Kidney (tissue), 14 donors: ENCODE measurements around the gene ADH1C. TPM values are rescaled to one million over a fixed set of nuclear protein-coding genes. Genes with fewer than 3 reads are reported as not detected.
"Not testable (repeated sequence)": the region's sequence is repeated elsewhere in the genome, so short reads cannot be mapped to it uniquely, and the experiment has no call there.

Experiments used
- DNase-seq, 5 donors: peaks; one replicate each; pipeline ENCODE4 v3.0.0-alpha.2; 2013 to 2020
- FAIRE-seq: peaks from 2 replicates; lab custom pipeline; 2012; peaks lifted over from hg19 to GRCh38; lab: Jason Lieb, UNC
- H3K27ac ChIP-seq, 2 donors: one replicate each; pipeline ENCODE4 v1.7.0; 2013; ENCODE audit warnings: low read depth in 2 of 2, low read length in 2 of 2, inconsistent platforms in 1 of 2
- H3K27me3 ChIP-seq: one replicate; pipeline ENCODE4 v1.7.1; 2013; ENCODE audit warnings: low read length, inconsistent platforms; ENCODE audit not compliant: control insufficient read depth, insufficient read depth
- H3K36me3 ChIP-seq, 3 donors: one replicate each; pipeline versions ENCODE4 v1.7.0 to v1.7.1; 2013; ENCODE audit warnings: low read length in 3 of 3, control low read depth in 1 of 3, inconsistent platforms in 1 of 3; ENCODE audit not compliant: insufficient read depth in 3 of 3, control insufficient read depth in 2 of 3
- H3K4me1 ChIP-seq, 3 donors: one replicate each; pipeline versions ENCODE4 v1.7.0 to v1.7.1; 2013; ENCODE audit warnings: low read length in 3 of 3, inconsistent platforms in 1 of 3, low read depth in 1 of 3; ENCODE audit not compliant: control insufficient read depth in 2 of 3, insufficient read depth in 2 of 3
- H3K4me3 ChIP-seq, 3 donors: one replicate each; pipeline versions ENCODE4 v1.7.0 to v1.8.1; 2013; ENCODE audit warnings: low read length in 3 of 3, control low read depth in 1 of 3, inconsistent platforms in 1 of 3
- H3K9ac ChIP-seq, 3 donors: one replicate each; pipeline versions ENCODE4 v1.7.0 to v1.7.1; 2013; ENCODE audit warnings: low read length in 3 of 3, control low read depth in 1 of 3, inconsistent platforms in 1 of 3
- H3K9me3 ChIP-seq, 3 donors: one replicate each; pipeline versions ENCODE4 v1.7.0 to v1.7.1; 2013; ENCODE audit warnings: low read length in 3 of 3, control low read depth in 1 of 3, inconsistent platforms in 1 of 3; ENCODE audit not compliant: control insufficient read depth in 2 of 3, insufficient read depth in 1 of 3
- CTCF ChIP-seq: IDR thresholded peaks from 3 replicates; pipeline ENCODE4 v1.5.1; 2012; ENCODE audit warnings: mild to moderate bottlenecking, moderate library complexity, borderline replicate concordance; ENCODE audit not compliant: insufficient read depth; ENCODE audit errors: extremely low read depth
- intact Hi-C: fragments of 100-400 bp; cut with DNase I; formaldehyde crosslinking; loops from one replicate; pipeline ENCODE4 v1.11.1; 2022
- polyA plus RNA-seq: library from polyadenylated mRNA; stranded (reverse); fragments of 350-450 nt; fragmentation: Illumina TruSeq; extraction: RNeasy Lipid Tissue Mini Kit (QIAGEN cat#74804); gene quantifications from one replicate; pipeline ENCODE4 v1.2.3, GENCODE V29; 2014; ENCODE audit warnings: low read depth, low replicate concordance; ENCODE audit not compliant: insufficient read depth
- total RNA-seq: library from RNA; stranded (reverse); fragmentation: NEBNext Ultra II Directional; extraction: Animal tissue kit (Norgen Biotek cat#: 25700); gene quantifications from one replicate; pipeline ENCODE4 v1.2.1, GENCODE V29; 2021
- donor health status: control.
- donor health status: control.
- donor health status: control.
- donor health status: control.
- donor health status: control.
- donor health status: DM: yes; HTN: yes; CAD: no.
- donor health status: Normal renal cell carcinoma (clear cell type).

The ADH1C gene
- total and polyA plus RNA-seq, 2 donors from 2014 or later = 9.3 to 28.1 TPM

- no peak for FAIRE-seq
- intact Hi-C loops = no loop called here
- peaks cover 0 to 3% (median 0%) of the 10 kb centered on the region in 3 donors for H3K4me1 ChIP-seq
Measured at GRCh38 chr4:99378876-99379275, 26.3 kb upstream of the ADH1C start.

GRCh38 chr4:99377341-99377740, 24.8 kb upstream of the ADH1C start:
- intact Hi-C loops, DNase-seq, FAIRE-seq, H3K36me3 ChIP-seq, H3K4me3 ChIP-seq, H3K4me1 ChIP-seq, H3K27ac ChIP-seq, H3K27me3 ChIP-seq, H3K9ac ChIP-seq: not testable (repeated sequence)
- peak; percentile 25 for TF ChIP-seq CTCF
- H3K9me3 ChIP-seq = peaks cover 0 to 10% (median 0%) of the 10 kb centered on the region in 3 donors

More at GRCh38 chr4:99378876-99379275, 26.3 kb upstream of the ADH1C start:
- no peak for DNase-seq
- H3K4me3 ChIP-seq = no peak overlapping the region
- H3K27me3 ChIP-seq = no peaks in the 10 kb centered on the region
- no peak for TF ChIP-seq CTCF
- no peak overlapping the region for H3K9ac ChIP-seq
- no peak overlapping the region for H3K27ac ChIP-seq
- H3K9me3 ChIP-seq = peaks cover 0 to 4% (median 0%) of the 10 kb centered on the region in 3 donors
- H3K36me3 ChIP-seq = no peaks in the 10 kb centered on the region

GRCh38 chr4:99372464-99372863, 19.9 kb upstream of the ADH1C start:
- H3K9me3 ChIP-seq = peaks cover 0 to 16% (median 0%) of the 10 kb centered on the region in 3 donors
- H3K27ac ChIP-seq, DNase-seq, intact Hi-C loops, H3K27me3 ChIP-seq, H3K9ac ChIP-seq, H3K4me3 ChIP-seq, H3K4me1 ChIP-seq, FAIRE-seq, H3K36me3 ChIP-seq: not testable (repeated sequence)

- intact Hi-C loops, H3K9ac ChIP-seq, H3K4me3 ChIP-seq, H3K27ac ChIP-seq, H3K36me3 ChIP-seq, H3K4me1 ChIP-seq, H3K27me3 ChIP-seq, FAIRE-seq: not testable (repeated sequence)
- H3K9me3 ChIP-seq = peaks cover 0 to 11% (median 0%) of the 10 kb centered on the region in 3 donors
- DNase-seq = peak in 2 of 5 donors; percentile 9 to 23
Measured at GRCh38 chr4:99367817-99368216, 15.3 kb upstream of the ADH1C start.
